Activated T-helper 1 cell treated with Interleukin-2 at 50 U/mL for 16 hours (primary cell): ENCODE results near the gene PPM1D.
"Not testable (repeated sequence)": the region's sequence is repeated elsewhere in the genome, so short reads cannot be mapped to it uniquely, and the experiment has no call there.

ENCODE experiments used
- DNase-seq: peaks from one replicate; pipeline ENCODE4 v3.0.0-alpha.2; 2020; ENCODE audit warnings: low read depth

Gene PPM1D

DNA sequence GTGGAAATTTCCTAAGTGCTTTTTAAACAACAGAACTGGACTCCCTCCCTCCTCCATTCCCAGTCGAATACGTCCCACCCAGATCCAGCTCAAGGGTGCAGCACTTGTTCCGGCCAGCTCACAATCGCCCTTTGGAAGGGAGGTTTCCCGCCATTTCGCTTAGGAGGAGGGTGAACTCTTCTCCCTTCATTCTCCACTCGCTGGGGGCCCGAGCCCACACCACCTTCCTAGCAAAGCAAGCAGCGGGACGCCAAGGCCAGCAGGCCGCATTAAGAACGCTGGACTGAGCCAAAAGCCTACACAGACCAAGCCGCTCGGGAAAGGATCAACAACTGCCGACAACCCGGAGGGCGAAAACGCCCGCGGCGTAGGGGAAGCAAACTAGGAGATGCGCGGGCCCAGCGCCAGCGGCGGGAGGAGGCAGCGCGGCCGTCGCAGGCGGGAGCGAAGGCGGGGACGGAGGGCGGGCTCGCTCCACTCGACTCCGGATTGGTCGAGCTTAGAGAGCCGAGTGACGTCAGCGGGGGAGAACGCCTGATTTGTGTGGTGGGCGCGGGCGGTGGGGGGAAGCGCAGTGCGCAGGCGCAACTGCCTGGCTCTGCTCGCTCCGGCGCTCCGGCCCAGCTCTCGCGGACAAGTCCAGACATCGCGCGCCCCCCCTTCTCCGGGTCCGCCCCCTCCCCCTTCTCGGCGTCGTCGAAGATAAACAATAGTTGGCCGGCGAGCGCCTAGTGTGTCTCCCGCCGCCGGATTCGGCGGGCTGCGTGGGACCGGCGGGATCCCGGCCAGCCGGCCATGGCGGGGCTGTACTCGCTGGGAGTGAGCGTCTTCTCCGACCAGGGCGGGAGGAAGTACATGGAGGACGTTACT is at the start of gene PPM1D:
Gene PPM1D (plus strand): TSS at position 574 of the 870 bp plus-strand sequence. CDS start 222 bp downstream, at position 796.
- peak; percentile 96 for DNase-seq

DNA sequence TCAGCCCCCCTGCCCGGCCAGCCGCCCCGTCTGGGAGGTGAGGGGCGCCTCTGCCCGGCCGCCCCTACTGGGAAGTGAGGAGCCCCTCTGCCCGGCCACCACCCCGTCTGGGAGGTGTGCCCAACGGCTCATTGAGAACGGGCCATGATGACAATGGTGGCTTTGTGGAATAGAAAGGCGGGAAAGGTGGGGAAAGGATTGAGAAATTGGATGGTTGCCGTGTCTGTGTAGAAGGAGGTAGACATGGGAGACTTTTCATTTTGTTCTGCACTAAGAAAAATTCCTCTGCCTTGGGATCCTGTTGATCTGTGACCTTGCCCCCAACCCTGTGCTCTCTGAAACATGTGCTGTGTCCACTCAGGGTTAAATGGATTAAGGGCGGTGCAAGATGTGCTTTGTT is 47.7 kb upstream of the PPM1D start:
- DNase-seq: not testable (repeated sequence)

DNA sequence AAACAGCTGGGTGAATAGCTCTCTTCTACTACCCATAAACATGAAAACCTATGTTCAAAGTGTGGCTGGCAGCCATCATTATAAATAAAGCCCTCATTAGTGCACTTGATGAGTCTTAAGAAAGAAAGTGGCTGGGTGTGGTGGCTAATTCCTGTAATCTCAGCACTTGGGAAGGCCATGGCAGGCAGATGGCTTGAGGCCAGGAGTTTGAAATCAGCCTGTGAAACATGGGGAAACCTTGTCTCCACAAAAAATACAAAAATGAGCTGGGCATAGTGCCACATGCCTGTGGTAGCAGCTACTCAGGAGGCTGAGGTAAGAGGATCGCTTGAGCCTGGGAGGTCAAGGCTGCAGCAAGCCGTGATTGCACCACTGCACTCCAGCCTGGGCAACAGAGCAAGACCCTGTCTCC is 45.6 kb upstream of the PPM1D start:
- no peak for DNase-seq

DNA sequence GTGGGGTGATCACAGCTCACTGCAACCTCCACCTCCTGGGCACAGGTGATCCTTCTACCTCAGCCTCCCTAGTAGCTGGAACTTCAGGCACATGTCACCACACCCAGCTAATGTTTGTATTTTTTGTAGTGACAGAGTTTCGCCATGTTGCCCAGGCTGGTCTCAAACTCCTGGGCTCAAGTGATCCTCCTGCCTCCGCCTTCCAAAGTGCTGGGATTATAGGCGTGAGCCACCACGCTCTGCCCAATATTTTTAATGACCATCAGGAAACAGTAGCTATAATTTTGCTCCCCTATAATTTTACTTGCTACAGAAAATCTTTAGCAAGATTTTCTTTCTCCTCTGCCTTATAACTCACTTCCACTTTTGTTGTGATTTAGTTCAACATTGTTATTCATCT is 44.2 kb upstream of the PPM1D start:
- no peak for DNase-seq

DNA sequence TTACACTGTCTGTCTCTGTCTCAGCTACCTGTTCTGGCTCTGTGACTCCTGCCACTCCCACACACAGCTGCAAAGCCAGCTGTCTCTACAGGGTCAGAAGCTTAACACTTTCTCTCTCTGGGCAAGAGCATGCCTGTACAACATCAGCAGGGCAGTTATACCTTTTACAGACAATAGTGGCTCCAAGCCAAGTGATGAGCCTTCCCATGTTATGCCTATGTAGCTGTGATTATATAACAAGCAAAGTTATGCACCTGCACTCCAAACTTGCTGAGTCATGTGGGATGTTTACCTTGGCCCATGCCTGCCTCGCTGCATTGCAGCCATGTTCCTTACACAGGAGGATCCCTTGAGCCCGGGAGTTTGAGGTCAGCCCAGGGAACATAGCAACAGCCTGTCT is 42.2 kb upstream of the PPM1D start:
- DNase-seq: no peak

DNA sequence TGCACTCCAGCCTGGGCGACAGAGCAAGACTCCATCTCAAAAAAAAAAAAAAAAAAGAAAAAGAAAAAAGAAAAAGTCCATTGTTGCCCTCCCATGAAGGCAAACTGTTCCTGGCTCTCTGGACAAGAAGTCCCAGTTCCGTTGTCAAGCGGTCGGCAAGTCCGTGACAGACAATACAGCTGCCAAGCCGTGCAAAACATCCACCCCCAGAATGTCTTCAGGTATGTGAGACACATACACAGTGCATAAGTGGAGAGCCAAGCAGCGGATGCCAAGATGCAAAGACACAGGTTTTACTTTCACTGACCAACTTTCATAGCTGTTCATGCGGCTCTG is 40.4 kb upstream of the PPM1D start:
- DNase-seq: no peak

DNA sequence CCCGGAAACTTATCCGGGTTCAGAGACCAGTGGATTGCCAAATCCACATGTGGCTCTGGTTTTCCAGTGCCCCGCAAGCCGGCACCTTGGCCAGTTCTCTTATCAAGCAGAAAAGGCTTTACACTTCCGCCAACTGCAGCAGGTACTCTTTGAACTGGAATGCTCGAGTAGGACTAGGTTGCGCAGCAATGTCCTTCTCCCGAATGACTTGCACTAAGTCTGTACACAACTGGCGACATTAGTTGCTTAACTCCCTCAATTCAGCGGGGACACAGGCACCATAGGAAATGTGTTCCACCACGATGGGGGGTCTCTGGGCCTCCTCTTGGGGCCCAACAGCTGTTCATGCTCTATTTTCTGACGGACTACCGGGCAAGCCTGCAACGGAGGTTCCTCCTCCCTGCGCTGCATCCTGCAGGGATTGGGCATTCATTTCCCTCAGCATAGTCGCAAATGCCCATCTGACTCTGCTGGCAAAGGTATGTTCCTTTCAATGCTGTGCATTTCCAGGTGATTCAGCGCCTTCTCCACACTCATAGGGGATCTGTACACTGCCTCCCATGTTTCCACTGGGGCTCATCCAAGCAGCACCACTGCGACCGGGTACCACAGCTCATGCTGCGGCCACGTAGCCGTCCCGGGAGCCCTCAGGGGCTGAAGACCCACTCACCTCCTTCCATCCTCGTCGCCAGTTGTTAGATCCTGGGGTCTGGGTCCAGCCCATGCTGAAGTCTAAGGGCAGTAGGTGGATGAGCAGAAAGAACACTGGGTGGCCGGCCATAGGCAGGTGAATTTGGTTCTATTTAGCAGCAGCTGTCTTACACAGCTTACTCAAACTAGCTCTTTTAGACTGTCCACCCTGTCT is 39.8 kb upstream of the PPM1D start:
- DNase-seq: no peak

DNA sequence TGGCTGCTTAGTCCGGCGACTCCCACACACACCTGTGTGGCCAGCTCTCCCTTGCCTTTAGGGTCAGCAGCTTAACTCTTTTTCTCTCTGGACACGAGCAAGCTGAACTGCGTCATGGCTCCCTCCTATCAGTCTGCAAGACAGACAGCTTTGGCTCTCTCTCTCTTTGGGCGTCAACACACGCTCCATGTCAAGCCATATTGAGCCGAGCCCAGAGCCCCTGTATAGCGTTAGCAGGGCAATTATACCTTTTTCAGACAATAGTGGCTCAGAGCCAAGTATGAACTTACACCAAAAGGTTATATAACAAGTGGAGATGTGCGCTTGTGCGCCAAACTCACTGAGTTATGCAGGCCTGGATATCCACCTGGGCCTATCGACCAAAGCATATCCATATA is 39.1 kb upstream of the PPM1D start:
- DNase-seq: no peak

DNA sequence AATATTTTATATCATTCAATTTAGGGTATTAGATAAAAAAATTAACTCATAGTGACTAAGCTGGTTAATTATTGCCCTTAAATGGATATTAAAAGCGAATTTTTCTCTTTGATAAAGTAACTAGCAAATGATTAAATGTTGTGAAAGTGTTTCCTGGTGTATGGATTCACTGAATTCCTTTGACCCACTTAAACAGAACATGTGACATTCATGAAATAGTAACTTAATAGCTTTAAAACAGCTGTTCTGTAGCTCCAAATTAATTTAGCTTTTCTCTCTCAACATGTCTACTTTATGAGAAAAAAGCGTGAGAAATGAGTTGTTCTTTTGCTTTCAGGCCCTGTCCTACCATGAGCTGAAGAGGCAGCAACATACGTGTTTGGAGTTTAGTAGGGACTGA is 37.6 kb upstream of the PPM1D start:
- DNase-seq: no peak

DNA sequence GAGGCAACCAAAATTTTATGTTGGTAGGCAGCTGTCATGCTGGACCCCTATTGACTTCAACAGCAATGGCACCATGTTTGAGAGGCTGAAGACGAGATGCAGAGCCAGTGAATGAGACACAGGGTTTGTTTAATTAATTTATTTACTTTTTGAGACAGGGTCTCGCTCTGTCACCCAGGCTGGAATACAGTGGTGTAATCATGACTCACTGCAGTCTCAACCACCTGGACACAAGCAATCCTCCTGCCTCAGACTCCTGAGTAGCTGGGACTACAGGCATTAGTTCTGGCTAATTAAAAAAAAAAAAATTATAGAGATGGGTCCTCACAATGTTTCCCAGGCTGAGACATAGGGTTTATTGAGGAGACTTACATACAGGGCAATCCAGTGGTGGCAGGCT is 36.2 kb upstream of the PPM1D start:
- DNase-seq: no peak

DNA sequence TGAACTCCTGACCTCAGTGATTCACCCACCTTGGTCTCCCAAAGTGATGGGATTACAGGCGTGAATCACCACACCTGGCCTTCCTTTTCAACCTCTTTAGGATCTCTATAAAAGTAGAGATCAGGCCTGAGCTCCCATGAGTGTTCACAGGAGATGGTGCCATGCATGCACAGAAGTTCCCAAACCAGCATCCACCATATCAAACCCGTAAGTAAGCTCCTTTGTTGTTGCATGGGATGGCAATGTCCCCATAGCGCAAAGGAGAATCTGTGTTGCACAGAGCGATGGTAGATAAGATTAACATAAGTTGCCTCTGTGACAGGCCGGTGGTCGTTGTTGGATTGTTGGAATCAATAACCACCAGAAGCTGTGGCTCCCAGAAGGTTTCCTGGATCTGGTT is 34.8 kb upstream of the PPM1D start:
- no peak for DNase-seq

DNA sequence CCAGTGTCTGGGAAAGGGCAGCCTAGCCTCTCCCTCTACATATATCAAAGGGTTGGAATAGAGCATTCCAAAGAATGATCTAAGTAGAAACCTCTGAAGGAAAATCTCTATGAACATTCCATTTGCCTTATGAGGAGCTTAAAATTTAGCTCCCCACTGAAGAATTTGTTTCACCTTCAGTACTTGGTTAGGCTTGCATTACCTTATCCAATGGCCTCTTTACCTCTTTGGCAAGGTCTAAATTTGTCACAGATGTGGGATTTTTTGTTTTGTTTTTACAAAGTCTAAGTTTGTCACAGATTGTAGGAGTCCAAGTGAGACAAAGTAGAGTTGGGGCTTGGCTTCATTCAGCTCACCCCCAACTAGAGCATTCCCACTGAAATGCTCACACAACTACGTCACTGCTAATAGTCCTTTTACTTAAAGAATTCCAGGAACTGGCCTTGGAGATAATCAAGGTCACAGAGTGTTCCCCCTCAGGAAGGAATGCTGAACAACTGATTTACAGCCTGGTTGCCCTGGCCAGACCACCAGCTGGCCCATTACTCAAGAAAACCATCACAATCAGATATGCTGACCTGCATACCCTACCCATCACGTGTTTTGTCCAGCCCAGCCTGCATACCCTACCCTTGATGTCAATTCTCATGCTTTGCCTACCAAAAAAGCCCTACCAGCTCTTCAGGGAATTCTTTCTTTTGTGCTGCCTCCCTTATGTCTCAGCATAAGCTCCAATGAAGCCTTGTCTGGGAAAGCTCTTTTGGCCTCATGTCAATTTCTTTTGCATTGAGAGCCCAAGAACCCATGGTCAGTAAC is 26.5 kb upstream of the PPM1D start:
- no peak for DNase-seq

DNA sequence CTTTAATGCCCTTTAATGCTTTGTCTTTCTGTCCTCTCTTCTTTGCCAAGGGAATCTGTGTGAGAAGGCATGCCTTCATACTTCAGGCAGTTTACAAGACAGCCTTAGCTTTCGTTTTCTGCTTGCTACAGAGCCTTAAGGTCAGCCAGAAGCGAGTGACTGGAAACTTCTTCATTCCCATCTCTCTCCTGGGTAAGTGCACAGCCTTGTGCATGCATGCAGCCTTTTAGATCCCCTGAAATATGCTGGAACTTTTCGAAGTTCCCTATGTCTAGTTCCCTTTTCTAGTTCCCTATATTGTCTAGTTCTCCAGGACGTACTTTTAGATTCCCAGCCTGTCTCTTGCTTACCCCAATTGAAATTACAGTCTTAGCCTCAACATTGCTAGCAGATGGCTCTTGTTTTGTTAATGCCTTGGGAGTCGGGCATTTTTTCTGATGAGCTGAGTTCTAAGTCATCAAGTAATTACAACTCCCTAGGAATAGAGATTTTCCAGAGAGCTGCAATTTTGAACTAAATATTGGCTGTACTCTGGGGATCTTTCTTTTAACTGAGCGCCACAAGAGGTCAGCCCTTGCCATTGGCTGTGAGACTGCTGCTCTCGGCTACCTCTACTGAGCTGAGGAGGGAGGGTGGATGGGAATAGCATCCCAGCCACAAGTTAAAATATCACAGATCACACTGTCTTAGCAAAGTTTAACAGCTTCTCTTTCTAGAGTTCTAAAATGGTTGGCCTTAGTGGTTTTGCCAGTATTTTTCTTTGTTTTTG is 22.7 kb upstream of the PPM1D start:
- DNase-seq: no peak

DNA sequence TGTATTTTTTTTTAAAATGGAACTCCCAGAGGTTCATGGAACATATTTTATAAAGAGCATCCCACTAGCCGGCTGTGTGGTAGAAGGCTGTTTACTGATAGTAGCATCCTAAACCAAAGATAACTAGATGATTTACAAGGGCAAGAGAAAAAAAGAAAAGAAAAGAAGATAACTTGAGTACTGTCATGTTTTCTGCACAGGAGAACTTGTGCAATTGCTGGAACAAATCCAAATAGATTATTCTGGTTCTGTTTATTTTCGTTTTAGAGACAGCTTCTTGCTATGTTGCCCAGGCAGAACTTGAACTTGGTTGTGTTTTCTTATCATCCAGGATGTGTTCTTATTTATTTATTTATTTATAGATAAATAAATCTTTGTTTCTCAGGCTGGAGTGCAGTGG is 20.9 kb upstream of the PPM1D start:
- no peak for DNase-seq

DNA sequence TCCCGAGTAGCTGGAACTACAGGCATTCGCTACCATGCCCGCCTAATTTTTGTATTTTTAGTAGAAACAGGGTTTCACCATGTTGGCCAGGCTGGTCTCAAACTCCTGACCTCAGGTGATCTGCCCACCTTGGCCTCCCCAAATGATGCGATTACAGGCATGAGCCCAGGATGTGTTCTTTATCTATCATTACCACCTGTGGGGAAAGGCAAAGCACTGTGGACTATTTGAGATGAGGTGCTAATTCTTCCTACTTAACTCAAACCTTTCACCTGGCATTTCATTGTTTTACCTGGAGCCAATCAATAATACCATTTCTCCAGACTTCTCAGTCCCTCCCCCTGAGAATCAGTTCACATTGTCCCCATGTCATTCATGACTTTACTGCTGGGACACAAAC is 20.4 kb upstream of the PPM1D start:
- DNase-seq: no peak

DNA sequence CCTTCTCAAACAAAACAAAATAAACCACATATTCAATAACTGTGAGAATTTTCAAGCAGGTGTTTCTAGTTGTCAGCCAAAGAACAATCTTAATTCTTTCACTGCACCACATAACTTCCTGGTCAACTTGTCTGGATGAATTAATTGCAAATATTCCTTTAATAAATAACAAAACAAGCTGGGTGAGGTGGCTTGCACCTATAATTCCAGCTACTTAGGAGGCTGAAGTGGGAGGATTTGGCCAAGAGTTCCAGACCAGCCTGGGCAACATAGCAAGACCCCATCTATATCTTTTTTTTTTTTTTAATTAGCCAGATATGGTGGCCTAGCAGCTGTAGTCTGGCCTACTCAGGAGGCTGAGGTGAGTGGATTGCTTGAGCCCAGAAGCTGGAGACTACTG is 17.0 kb upstream of the PPM1D start:
- DNase-seq: no peak

DNA sequence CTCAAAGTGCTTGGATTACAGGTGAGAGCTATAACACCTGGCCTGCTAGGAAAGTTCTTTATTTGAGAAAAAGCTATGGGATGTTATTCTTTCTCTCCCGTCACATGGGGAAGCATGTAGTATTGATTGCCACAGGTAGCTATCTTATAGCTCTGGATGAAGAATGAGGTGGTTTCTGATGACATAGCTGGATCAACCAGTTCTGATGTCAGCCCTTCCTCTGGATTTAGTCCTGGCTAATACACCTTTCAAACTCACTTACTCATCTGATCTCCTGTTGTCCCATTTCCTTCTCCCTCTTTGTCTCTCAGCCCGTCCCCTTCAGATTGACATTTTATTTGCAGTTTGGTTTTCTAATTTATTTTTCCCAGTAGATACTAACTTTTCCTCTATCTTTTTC is 14.1 kb upstream of the PPM1D start:
- DNase-seq: no peak

DNA sequence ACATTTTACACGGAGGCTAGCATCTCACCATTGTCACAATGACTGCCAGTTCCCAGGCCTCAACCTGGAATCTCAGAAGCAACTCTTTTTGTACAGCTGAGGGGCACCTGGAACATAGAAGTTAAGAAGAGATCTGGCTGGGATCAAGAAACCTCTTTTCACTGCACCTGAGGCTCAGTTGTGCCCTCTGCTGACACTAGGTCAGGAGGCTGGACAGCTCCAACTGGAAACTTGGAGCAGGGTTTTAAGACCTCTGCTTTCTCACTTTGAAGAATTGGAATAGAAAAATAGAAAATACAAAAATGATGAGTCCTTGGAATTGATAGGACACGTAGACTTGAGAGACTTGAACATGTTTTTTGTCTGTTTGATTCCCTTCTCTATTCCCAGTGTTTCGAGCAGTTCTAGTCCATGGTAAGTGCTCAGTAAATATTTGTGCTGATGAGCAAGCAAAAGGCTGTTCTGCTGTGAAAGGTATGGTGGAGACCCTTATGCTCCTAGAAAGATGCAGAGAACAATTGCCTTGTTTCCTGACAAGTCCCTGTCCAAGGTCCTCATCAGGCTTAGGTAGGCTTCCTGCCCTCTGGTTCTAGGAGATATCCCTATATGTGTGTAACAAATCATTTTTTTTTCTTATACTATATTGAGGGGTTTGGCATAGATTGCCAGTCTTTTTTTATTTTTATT is 13.6 kb upstream of the PPM1D start:
- no peak for DNase-seq

DNA sequence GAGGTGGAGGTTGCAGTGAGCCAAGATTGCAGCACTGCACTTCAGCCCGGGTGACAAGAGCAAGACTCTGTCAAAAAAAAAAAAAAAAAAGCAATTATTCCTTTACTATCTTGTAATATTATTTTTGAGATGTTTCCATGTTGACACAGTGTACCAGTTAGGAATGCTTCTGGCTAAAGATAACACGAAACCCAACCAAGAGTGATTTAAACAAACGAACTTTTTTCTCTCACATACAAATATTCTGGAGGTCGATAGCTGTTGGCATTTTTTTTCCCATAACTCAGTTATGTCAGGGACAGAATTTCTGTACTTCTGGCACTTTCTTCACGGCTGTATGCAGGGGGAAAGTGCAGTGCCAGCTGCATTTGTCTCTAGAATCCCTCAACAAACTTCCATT is 9.9 kb upstream of the PPM1D start:
- DNase-seq: no peak

DNA sequence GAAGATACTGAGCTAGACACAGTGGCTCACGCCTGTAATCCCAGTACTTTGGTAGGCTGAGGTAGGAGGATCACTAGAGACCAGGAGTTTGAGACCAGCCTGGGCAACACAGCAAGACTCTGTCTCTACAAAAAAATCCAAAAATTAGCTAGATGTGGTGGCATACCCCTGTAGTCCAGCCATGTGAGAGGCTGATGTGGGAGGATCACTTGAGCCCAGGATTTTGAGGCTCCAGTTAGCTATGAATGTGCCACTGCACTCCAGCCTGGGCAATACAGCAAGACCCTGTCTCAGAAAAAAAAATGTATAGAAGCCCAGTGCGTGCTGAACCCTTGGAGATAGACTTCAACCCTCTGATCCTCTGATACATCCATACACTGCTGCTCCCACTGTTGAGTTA is 7.2 kb upstream of the PPM1D start:
- DNase-seq: no peak

DNA sequence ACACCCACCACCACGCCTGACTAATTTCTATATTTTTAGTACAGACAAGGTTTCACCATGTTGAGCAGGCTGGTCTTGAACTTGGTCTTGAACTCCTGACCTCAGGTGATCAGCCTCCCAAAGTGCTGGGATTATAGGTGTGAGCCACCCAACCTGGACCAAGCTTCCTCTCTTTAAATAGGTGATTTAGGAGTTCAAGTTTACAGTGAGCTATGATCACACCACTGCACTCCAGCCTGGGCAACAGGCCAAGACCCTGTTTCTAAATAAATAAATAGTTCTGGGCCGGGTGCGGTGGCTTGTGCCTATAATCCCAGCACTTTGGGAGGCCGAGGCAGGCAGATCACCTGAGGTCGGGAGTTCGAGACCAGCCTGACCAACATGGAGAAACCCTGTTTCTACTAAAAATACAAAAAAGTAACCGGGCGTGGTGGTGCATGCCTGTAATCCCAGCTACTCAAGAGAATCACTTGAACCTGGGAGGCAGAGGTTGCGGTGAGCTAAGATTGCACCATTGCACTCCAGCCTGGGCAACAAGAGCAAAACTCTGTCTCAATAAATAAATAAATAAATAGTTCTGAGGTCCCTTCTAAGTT is 6.5 kb upstream of the PPM1D start:
- not testable (repeated sequence) for DNase-seq
